GM12801 (cell line): ENCODE measurements around the gene CALML3.

Experiments used
- CTCF ChIP-seq: IDR thresholded peaks from one replicate; pipeline ENCODE4 v1.5.1; 2011; ENCODE audit warnings: control low read depth; ENCODE audit not compliant: insufficient read length; ENCODE audit errors: extremely low read depth

The CALML3 gene

GRCh38 chr10:5490032-5490431, 34.7 kb upstream of the CALML3 start:
- TF ChIP-seq CTCF, result no peak

- no peak for TF ChIP-seq CTCF
Measured at GRCh38 chr10:5490698-5491464, 33.9 kb upstream of the CALML3 start.

GRCh38 chr10:5491477-5491876, 33.3 kb upstream of the CALML3 start:
- no peak for TF ChIP-seq CTCF

GRCh38 chr10:5492322-5492855, 32.4 kb upstream of the CALML3 start:
- TF ChIP-seq CTCF, result no peak

GRCh38 chr10:5492929-5493576, 31.7 kb upstream of the CALML3 start:
- no peak for TF ChIP-seq CTCF

- TF ChIP-seq CTCF, result no peak
Measured at GRCh38 chr10:5493691-5494090, 31.1 kb upstream of the CALML3 start.

- TF ChIP-seq CTCF, result no peak
Measured at GRCh38 chr10:5494611-5495010, 30.1 kb upstream of the CALML3 start.
